ENCODE data around the gene EXOSC7.

DNA sequence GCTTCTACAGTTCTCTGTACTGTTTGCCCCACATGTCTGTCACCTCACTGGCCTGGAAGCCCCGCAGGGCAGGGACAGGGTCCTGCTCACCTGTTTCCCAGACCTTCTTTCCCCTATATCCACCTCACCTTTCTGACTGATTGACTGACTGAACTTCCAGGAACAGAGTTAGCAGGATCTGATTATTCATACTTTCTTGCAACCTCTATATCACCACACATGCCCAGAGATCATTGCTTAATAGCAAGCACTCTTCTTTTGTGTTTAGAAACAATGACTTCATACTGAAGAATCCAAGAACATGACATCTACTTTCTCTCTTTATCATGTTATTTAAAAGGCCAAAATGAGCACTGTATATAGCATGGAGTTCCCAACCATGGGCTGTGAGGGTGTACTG, 32.1 kb downstream of the EXOSC7 start:
- peak in 1 of 2 donors; percentile 12 for TF ChIP-seq POLR2A (IDR thresholded peaks at IDR 0.05)
- TF ChIP-seq, protein P1, sequence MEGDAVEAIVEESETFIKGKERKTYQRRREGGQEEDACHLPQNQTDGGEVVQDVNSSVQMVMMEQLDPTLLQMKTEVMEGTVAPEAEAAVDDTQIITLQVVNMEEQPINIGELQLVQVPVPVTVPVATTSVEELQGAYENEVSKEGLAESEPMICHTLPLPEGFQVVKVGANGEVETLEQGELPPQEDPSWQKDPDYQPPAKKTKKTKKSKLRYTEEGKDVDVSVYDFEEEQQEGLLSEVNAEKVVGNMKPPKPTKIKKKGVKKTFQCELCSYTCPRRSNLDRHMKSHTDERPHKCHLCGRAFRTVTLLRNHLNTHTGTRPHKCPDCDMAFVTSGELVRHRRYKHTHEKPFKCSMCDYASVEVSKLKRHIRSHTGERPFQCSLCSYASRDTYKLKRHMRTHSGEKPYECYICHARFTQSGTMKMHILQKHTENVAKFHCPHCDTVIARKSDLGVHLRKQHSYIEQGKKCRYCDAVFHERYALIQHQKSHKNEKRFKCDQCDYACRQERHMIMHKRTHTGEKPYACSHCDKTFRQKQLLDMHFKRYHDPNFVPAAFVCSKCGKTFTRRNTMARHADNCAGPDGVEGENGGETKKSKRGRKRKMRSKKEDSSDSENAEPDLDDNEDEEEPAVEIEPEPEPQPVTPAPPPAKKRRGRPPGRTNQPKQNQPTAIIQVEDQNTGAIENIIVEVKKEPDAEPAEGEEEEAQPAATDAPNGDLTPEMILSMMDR (IDR thresholded peaks at IDR 0.05 in 4 of 5, conservative IDR thresholded peaks at IDR 0.05 in 1 of 5) = no peak
